DND-41 (cell line): Measurements from ENCODE around the gene GTF2IRD1.

Experiments
- CTCF ChIP-seq: IDR thresholded peaks from 2 replicates; pipeline ENCODE4 v1.5.1; 2012; ENCODE audit warnings: borderline replicate concordance, low read length, moderate library complexity, mild to moderate bottlenecking; ENCODE audit not compliant: poor library complexity, severe bottlenecking; ENCODE audit errors: extremely low read depth
- EZH2 ChIP-seq: IDR thresholded peaks from 3 replicates; pipeline ENCODE4 v1.6.1; 2012; ENCODE audit warnings: borderline replicate concordance, low read depth, mild to moderate bottlenecking, moderate library complexity, low read length, inconsistent platforms; ENCODE audit not compliant: severe bottlenecking

- no peak for TF ChIP-seq CTCF
- no peak for TF ChIP-seq EZH2
Measured at GRCh38 chr7:74573512-74573911, 119.8 kb downstream of the GTF2IRD1 start.
